ENCODE measurements around the gene BRD4.

The BRD4 gene

GRCh38 chr19:15222738-15223648 lies 109.3 kb downstream of the BRD4 start:
- peak; percentile 84 to 93 (median 90) for DNase-seq

GRCh38 chr19:15220833-15221232 lies 111.5 kb downstream of the BRD4 start:
- DNase-seq = no peak

GRCh38 chr19:15218501-15218900 lies 113.8 kb downstream of the BRD4 start:
- DNase-seq = no peak

- no peak for DNase-seq
Observed at GRCh38 chr19:15216363-15216762, 116.0 kb downstream of the BRD4 start.

GRCh38 chr19:15213715-15214381 lies 118.5 kb downstream of the BRD4 start:
- DNase-seq = no peak

- DNase-seq = peak; percentile 81 to 94 (median 90)
Observed at GRCh38 chr19:15212711-15213110, 119.6 kb downstream of the BRD4 start.

GRCh38 chr19:15210323-15210781 lies 122.0 kb downstream of the BRD4 start:
- peak; percentile 94 to 98 (median 96) for DNase-seq

GRCh38 chr19:15201374-15202023 lies 130.8 kb downstream of the BRD4 start:
- no peak for DNase-seq

- peak in 2 of 4 experiments; percentile 53 to 67 for DNase-seq
Observed at GRCh38 chr19:15200553-15201364, 131.6 kb downstream of the BRD4 start, which contains the start of gene NOTCH3. Gene NOTCH3, minus strand, starts transcription at chr19:15200995. Its CDS starts 90 bp downstream, at chr19:15200905.

- peak in 2 of 4 experiments; percentile 31 to 48 for DNase-seq
Observed at GRCh38 chr19:15199661-15200552, 132.4 kb downstream of the BRD4 start.

- no peak for DNase-seq
Observed at GRCh38 chr19:15198951-15199660, 133.2 kb downstream of the BRD4 start.

- peak in 1 of 4 experiments; percentile 24 for DNase-seq
Observed at GRCh38 chr19:15197942-15198341, 134.4 kb downstream of the BRD4 start.

GRCh38 chr19:15197275-15197941 lies 134.9 kb downstream of the BRD4 start:
- DNase-seq = peak; percentile 75 to 88 (median 82)

- no peak for DNase-seq
Observed at GRCh38 chr19:15196360-15197005, 135.9 kb downstream of the BRD4 start.

- DNase-seq = peak; percentile 71 to 81 (median 76)
Observed at GRCh38 chr19:15195371-15196334, 136.7 kb downstream of the BRD4 start.

- peak; percentile 82 to 93 (median 90) for DNase-seq
Observed at GRCh38 chr19:15194938-15195337, 137.4 kb downstream of the BRD4 start.

GRCh38 chr19:15191982-15192381 lies 140.4 kb downstream of the BRD4 start:
- no peak for DNase-seq

GRCh38 chr19:15191514-15191913 lies 140.8 kb downstream of the BRD4 start:
- no peak for DNase-seq

All from suppressor macrophage (primary cell).